ENCODE data around the gene TBC1D7.

- TF ChIP-seq POLR2A (IDR thresholded peaks at IDR 0.05; ENCODE audit: low read length) (no peak), GATA1 (IDR thresholded peaks at IDR 0.05; ENCODE audit: low read depth, low read length) (peak; percentile 26)
Measured at GRCh38 chr6:13334953-13335352, 6.6 kb upstream of the TBC1D7 start.
